ENCODE data around the gene AP4E1.

Gene AP4E1

DNA sequence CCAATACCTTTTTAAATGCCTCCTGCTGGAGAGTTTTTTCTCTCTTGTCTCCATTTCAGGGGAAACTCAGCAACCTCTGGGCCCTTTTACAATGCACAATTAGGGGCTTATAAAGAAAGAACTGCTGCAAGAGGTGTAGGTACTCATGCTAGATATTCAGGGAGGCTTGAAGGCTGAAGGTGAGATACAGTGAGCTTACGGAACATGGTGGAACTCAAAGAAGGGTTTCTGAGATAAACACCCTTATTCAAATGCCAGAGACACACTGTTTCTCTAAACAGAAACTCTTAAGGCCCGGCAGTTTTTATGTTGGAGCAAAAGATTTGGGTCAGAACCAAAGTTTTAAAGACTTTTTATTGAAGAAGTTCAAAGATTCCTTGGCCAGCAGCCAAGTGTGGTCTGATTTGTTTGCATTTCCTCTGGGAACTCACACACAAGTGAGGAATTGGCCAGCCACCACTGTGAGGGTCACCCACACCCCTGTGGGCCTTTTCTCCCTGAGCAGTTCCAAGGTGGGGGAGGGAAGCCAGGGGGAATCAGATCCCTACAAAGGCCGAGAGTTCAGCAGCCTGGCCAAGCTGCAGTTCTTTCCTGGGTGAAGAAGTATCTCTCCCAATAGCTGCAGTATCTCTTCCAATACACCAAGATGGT, 138.4 kb downstream of the AP4E1 start:
- Histone ChIP-seq H4K8ac (ENCODE audit: low read depth, low read length) (no peak overlapping the region), H3K4me2 (ENCODE audit: insufficient read depth, low read length, poor library complexity, severe bottlenecking) (no peak overlapping the region), H3K4ac (ENCODE audit: low read length) (no peak overlapping the region), H3K27me3 (ENCODE audit: control insufficient read depth in 3 of 3, insufficient read depth in 3 of 3, low read depth in 1 of 3, low read length in 3 of 3) (peaks cover 0 to 3% (median 0%) of the 10 kb centered on the region in 3 experiments), H3K4me3 (ENCODE audit: low read length in 2 of 2) (no peak overlapping the region), H3K27ac (replicated peaks; ENCODE audit: low read length) (no peak overlapping the region), H3K14ac (ENCODE audit: low read length) (no peak overlapping the region), H3K9ac (ENCODE audit: low read depth, low read length, poor library complexity) (no peak overlapping the region), H3K36me3 (replicated peaks in 1 of 2; ENCODE audit: control insufficient read depth in 2 of 2, insufficient read depth in 2 of 2, low read length in 2 of 2) (no peaks in the 10 kb centered on the region), H3K79me1 (ENCODE audit: low read depth, low read length) (no peaks in the 10 kb centered on the region), H2BK15ac (ENCODE audit: low read length) (no peak overlapping the region), H4K91ac (ENCODE audit: low read depth, low read length, poor library complexity) (no peak overlapping the region), H2BK12ac (ENCODE audit: low read length) (no peak overlapping the region), H2AK5ac (ENCODE audit: low read depth, low read length) (no peak overlapping the region), H2AFZ (ENCODE audit: low read length) (no peak overlapping the region), H3K18ac (ENCODE audit: low read length) (no peak overlapping the region), H2BK120ac (ENCODE audit: low read depth, low read length) (no peak overlapping the region), H3K4me1 (ENCODE audit: control insufficient read depth in 2 of 2, insufficient read depth in 1 of 2, low read depth in 1 of 2, low read length in 2 of 2) (peaks cover 0 to 1% of the 10 kb centered on the region in 2 donors), H3K9me3 (replicated peaks in 1 of 2; ENCODE audit: control insufficient read depth in 2 of 2, insufficient read depth in 1 of 2, low read depth in 1 of 2, low read length in 2 of 2) (no peaks in the 10 kb centered on the region), H2BK5ac (ENCODE audit: low read length) (no peak overlapping the region), H3K23ac (ENCODE audit: low read depth, low read length, poor library complexity) (no peak overlapping the region)
- DNase-seq (ENCODE audit: low spot score) = no peak
- WGBS, 2 donors (ENCODE audit: extremely low coverage in 2 of 2, insufficient read length in 2 of 2, insufficient replicate concordance in 1 of 2) = no CpG with 5 or more reads among the region's 3 CpGs

DNA sequence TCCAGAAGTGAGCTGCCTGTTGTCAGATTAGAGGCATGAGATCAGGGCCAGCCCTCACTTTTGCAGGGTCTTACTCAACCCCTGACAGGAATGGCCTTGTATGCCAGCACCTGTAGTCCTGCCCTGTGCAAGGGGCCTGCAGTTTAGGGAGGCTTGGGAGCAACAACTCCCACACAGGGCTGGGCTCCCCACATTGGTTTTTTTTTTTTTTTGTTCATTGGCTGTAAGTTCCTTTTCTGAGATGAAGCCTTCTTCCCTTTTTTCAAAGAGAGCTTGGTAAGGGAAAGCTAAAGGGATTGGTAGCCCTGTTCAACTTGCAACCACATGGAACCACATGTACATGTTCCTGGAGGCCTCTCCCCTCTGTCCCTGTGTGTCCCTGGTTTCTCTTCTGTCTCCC, 139.8 kb downstream of the AP4E1 start:
- Histone ChIP-seq H3K4ac (ENCODE audit: low read length) (no peak overlapping the region), H4K91ac (ENCODE audit: low read depth, low read length, poor library complexity) (no peak overlapping the region), H3K9me3 (replicated peaks in 1 of 2; ENCODE audit: control insufficient read depth in 2 of 2, insufficient read depth in 1 of 2, low read depth in 1 of 2, low read length in 2 of 2) (no peaks in the 10 kb centered on the region), H3K18ac (ENCODE audit: low read length) (no peak overlapping the region), H2AFZ (ENCODE audit: low read length) (no peak overlapping the region), H4K8ac (ENCODE audit: low read depth, low read length) (no peak overlapping the region), H3K23ac (ENCODE audit: low read depth, low read length, poor library complexity) (no peak overlapping the region), H3K27me3 (ENCODE audit: control insufficient read depth in 3 of 3, insufficient read depth in 3 of 3, low read depth in 1 of 3, low read length in 3 of 3) (peaks cover 0 to 3% (median 0%) of the 10 kb centered on the region in 3 experiments), H3K36me3 (replicated peaks in 1 of 2; ENCODE audit: control insufficient read depth in 2 of 2, insufficient read depth in 2 of 2, low read length in 2 of 2) (no peaks in the 10 kb centered on the region), H3K9ac (ENCODE audit: low read depth, low read length, poor library complexity) (no peak overlapping the region), H3K79me1 (ENCODE audit: low read depth, low read length) (no peaks in the 10 kb centered on the region), H2BK120ac (ENCODE audit: low read depth, low read length) (no peak overlapping the region), H2BK15ac (ENCODE audit: low read length) (no peak overlapping the region), H3K4me2 (ENCODE audit: insufficient read depth, low read length, poor library complexity, severe bottlenecking) (no peak overlapping the region), H2BK12ac (ENCODE audit: low read length) (no peak overlapping the region), H2AK5ac (ENCODE audit: low read depth, low read length) (no peak overlapping the region), H3K4me1 (ENCODE audit: control insufficient read depth in 2 of 2, insufficient read depth in 1 of 2, low read depth in 1 of 2, low read length in 2 of 2) (peaks cover 0 to 1% of the 10 kb centered on the region in 2 donors), H3K4me3 (ENCODE audit: low read length in 2 of 2) (no peak overlapping the region), H2BK5ac (ENCODE audit: low read length) (no peak overlapping the region), H3K14ac (ENCODE audit: low read length) (no peak overlapping the region), H3K27ac (replicated peaks; ENCODE audit: low read length) (no peak overlapping the region)
- DNase-seq (ENCODE audit: low spot score) = no peak

DNA sequence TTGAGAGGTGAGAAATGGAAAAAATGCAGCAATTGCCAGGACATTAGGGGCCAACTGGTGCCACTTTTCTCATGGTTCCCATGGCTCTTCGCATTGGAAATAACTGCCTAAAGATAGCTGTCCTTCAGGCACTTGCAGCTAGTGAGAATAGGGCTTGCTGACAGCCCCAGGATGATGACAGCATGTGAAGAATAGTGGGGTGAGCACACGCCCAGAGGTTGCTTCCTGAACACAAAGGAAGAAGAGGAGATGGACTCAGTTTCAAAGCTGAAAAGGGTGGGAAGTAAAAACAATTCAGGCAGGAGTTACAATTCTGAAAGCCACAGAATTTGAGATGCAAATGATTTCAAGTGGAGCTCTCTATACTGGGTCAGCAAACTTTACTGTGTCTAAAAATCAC, 140.6 kb downstream of the AP4E1 start:
- WGBS, 2 donors (ENCODE audit: extremely low coverage in 2 of 2, insufficient read length in 2 of 2, insufficient replicate concordance in 1 of 2) = no CpG with 5 or more reads among the region's 2 CpGs
- Histone ChIP-seq H3K27me3 (ENCODE audit: control insufficient read depth in 3 of 3, insufficient read depth in 3 of 3, low read depth in 1 of 3, low read length in 3 of 3) (peaks cover 0 to 3% (median 0%) of the 10 kb centered on the region in 3 experiments), H3K14ac (ENCODE audit: low read length) (no peak overlapping the region), H3K9ac (ENCODE audit: low read depth, low read length, poor library complexity) (no peak overlapping the region), H4K91ac (ENCODE audit: low read depth, low read length, poor library complexity) (no peak overlapping the region), H3K4me2 (ENCODE audit: insufficient read depth, low read length, poor library complexity, severe bottlenecking) (no peak overlapping the region), H2BK15ac (ENCODE audit: low read length) (no peak overlapping the region), H3K9me3 (replicated peaks in 1 of 2; ENCODE audit: control insufficient read depth in 2 of 2, insufficient read depth in 1 of 2, low read depth in 1 of 2, low read length in 2 of 2) (no peaks in the 10 kb centered on the region), H3K23ac (ENCODE audit: low read depth, low read length, poor library complexity) (no peak overlapping the region), H3K18ac (ENCODE audit: low read length) (no peak overlapping the region), H2BK12ac (ENCODE audit: low read length) (no peak overlapping the region), H3K79me1 (ENCODE audit: low read depth, low read length) (no peaks in the 10 kb centered on the region), H3K36me3 (replicated peaks in 1 of 2; ENCODE audit: control insufficient read depth in 2 of 2, insufficient read depth in 2 of 2, low read length in 2 of 2) (no peaks in the 10 kb centered on the region), H3K4ac (ENCODE audit: low read length) (no peak overlapping the region), H2BK120ac (ENCODE audit: low read depth, low read length) (no peak overlapping the region), H4K8ac (ENCODE audit: low read depth, low read length) (no peak overlapping the region), H3K4me1 (ENCODE audit: control insufficient read depth in 2 of 2, insufficient read depth in 1 of 2, low read depth in 1 of 2, low read length in 2 of 2) (peaks cover 0 to 1% of the 10 kb centered on the region in 2 donors), H2BK5ac (ENCODE audit: low read length) (no peak overlapping the region), H3K4me3 (ENCODE audit: low read length in 2 of 2) (no peak overlapping the region), H2AK5ac (ENCODE audit: low read depth, low read length) (no peak overlapping the region), H2AFZ (ENCODE audit: low read length) (no peak overlapping the region), H3K27ac (replicated peaks; ENCODE audit: low read length) (no peak overlapping the region)
- no peak for DNase-seq (ENCODE audit: low spot score)

DNA sequence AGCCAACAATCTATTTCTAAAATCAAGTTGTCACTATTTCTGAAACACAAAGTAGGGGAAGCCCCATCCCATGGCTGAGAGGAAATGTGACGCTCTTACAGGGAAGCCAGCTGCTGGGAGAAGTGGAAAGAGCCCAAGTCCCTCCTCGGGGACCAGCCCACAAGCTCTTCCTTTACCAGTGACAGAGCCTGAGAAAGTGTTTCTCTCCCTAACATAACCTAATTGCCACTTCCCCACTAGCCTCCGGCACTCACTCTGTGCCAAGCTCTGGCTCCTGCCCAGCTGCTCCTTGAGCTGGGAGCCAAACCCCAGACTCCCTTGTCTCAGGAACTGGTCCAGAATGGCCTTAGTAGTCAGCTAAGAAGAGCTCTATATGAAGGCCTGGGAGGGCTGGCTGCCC, 143.3 kb downstream of the AP4E1 start:
- Histone ChIP-seq H2AK5ac (ENCODE audit: low read depth, low read length) (no peak overlapping the region), H4K91ac (ENCODE audit: low read depth, low read length, poor library complexity) (no peak overlapping the region), H4K8ac (ENCODE audit: low read depth, low read length) (no peak overlapping the region), H3K36me3 (replicated peaks in 1 of 2; ENCODE audit: control insufficient read depth in 2 of 2, insufficient read depth in 2 of 2, low read length in 2 of 2) (no peaks in the 10 kb centered on the region), H3K23ac (ENCODE audit: low read depth, low read length, poor library complexity) (no peak overlapping the region), H3K4me1 (ENCODE audit: control insufficient read depth in 2 of 2, insufficient read depth in 1 of 2, low read depth in 1 of 2, low read length in 2 of 2) (peaks cover 0 to 1% of the 10 kb centered on the region in 2 donors), H2AFZ (ENCODE audit: low read length) (no peak overlapping the region), H3K4me2 (ENCODE audit: insufficient read depth, low read length, poor library complexity, severe bottlenecking) (no peak overlapping the region), H2BK15ac (ENCODE audit: low read length) (no peak overlapping the region), H2BK120ac (ENCODE audit: low read depth, low read length) (no peak overlapping the region), H2BK12ac (ENCODE audit: low read length) (no peak overlapping the region), H3K27ac (replicated peaks; ENCODE audit: low read length) (no peak overlapping the region), H3K27me3 (ENCODE audit: control insufficient read depth in 3 of 3, insufficient read depth in 3 of 3, low read depth in 1 of 3, low read length in 3 of 3) (peaks cover 0 to 3% (median 0%) of the 10 kb centered on the region in 3 experiments), H3K4ac (ENCODE audit: low read length) (no peak overlapping the region), H3K18ac (ENCODE audit: low read length) (peak overlapping the region; percentile 42), H3K79me1 (ENCODE audit: low read depth, low read length) (no peaks in the 10 kb centered on the region), H3K4me3 (ENCODE audit: low read length in 2 of 2) (no peak overlapping the region), H2BK5ac (ENCODE audit: low read length) (no peak overlapping the region), H3K14ac (ENCODE audit: low read length) (no peak overlapping the region), H3K9ac (ENCODE audit: low read depth, low read length, poor library complexity) (no peak overlapping the region), H3K9me3 (replicated peaks in 1 of 2; ENCODE audit: control insufficient read depth in 2 of 2, insufficient read depth in 1 of 2, low read depth in 1 of 2, low read length in 2 of 2) (no peaks in the 10 kb centered on the region)
- DNase-seq (ENCODE audit: low spot score) = no peak
- WGBS, 2 donors (ENCODE audit: extremely low coverage in 2 of 2, insufficient read length in 2 of 2, insufficient replicate concordance in 1 of 2) = no CpG with 5 or more reads among the region's 3 CpGs

All from neuronal stem cell (in vitro differentiated cells).